ENCODE data around the gene EMILIN3. TPM values are rescaled to one million over a fixed set of nuclear protein-coding genes. Genes with fewer than 3 reads are reported as not detected.

EMILIN3 gene
- total and polyA plus RNA-seq, 2 experiments from 2014 or later: 2.8 to 9.5 TPM

DNA sequence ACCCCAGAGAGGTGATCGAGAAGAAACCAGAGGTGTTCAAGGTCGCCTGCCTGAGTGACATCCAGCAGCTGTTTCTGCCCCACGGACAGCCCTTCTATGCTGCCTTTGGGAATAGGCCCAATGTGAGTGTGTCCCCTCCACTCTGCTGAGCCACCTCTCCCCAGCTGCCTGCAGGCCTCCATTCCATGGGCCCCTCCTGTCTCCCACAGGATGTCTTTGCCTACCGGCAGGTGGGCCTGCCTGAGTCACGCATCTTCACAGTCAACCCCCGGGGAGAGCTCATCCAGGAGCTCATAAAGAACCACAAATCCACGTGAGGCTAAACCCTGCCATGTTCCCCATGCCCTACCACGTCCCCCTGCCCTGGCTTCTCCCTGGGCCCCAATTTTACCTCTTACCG, 8.4 kb downstream of the EMILIN3 start:
- Histone ChIP-seq H3K27me3 (no peaks in the 10 kb centered on the region), H3K27ac (no peak overlapping the region), H3K9me3 (ENCODE audit: low read depth) (no peaks in the 10 kb centered on the region), H3K79me2 (no peaks in the 10 kb centered on the region), H3K4me3 (no peak overlapping the region), H3K4me2 (no peak overlapping the region), H3K4me1 (ENCODE audit: insufficient read depth) (no peaks in the 10 kb centered on the region), H2AFZ (no peak overlapping the region), H4K20me1 (ENCODE audit: insufficient read depth, poor library complexity, severe bottlenecking) (no peaks in the 10 kb centered on the region), H3K9me2 (replicated peaks; ENCODE audit: insufficient read depth) (no peaks in the 10 kb centered on the region), H3K36me3 (replicated peaks; ENCODE audit: insufficient read depth, low read depth) (no peaks in the 10 kb centered on the region)
- WGBS (ENCODE audit: low lambda C conversion rate, missing lambda C conversion rate): 92% methylated on average over 9 of the region's 9 CpGs
- no peak for DNase-seq (ENCODE audit: low spot score)
- TF ChIP-seq, protein P1, sequence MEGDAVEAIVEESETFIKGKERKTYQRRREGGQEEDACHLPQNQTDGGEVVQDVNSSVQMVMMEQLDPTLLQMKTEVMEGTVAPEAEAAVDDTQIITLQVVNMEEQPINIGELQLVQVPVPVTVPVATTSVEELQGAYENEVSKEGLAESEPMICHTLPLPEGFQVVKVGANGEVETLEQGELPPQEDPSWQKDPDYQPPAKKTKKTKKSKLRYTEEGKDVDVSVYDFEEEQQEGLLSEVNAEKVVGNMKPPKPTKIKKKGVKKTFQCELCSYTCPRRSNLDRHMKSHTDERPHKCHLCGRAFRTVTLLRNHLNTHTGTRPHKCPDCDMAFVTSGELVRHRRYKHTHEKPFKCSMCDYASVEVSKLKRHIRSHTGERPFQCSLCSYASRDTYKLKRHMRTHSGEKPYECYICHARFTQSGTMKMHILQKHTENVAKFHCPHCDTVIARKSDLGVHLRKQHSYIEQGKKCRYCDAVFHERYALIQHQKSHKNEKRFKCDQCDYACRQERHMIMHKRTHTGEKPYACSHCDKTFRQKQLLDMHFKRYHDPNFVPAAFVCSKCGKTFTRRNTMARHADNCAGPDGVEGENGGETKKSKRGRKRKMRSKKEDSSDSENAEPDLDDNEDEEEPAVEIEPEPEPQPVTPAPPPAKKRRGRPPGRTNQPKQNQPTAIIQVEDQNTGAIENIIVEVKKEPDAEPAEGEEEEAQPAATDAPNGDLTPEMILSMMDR (IDR thresholded peaks at IDR 0.05; ENCODE audit: poor library complexity): no peak
- no peak for TF ChIP-seq EZH2 (IDR thresholded peaks at IDR 0.05; ENCODE audit: borderline replicate concordance)
- no peak for TF ChIP-seq EZH2phosphoT487 (IDR thresholded peaks at IDR 0.05; ENCODE audit: low read depth, severe bottlenecking, unreplicated experiment)

DNA sequence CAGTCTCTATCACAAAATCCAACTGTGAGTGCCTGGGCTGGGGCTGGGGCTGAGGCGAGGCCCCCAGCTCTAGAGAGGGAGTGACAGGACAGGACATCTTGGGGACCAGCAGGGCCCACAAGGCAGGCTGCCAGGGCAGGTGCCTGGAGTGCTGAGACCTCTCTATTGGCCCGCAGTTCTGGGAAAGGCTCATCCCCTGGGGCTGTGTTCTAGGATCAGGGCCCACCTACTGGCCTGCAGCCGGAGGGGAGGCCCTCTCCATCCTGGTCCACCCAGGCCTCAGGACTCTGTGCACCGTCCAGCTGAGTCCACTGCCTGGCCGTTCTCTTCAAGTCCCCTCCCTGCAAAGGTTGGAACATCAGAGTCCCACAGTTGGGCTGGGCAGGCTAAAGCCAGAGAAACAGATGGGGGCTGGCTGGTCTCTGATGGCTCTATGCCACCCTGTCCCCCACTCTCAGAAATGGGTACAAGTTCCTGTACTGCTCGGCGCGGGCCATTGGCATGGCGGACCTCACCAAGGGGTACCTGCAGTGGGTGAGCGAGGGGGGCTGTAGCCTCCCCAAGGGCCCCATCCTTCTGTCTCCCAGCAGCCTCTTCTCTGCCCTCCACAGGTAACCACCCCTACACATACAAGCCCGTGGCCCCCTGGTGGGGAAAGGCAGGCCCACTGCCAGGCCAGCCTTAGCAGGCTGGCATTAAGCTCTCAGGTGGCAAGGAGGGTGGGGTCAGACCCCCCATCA, 9.0 kb downstream of the EMILIN3 start:
- DNase-seq (ENCODE audit: low spot score): no peak
- Histone ChIP-seq H4K20me1 (ENCODE audit: insufficient read depth, poor library complexity, severe bottlenecking) (no peaks in the 10 kb centered on the region), H3K27me3 (no peaks in the 10 kb centered on the region), H3K4me2 (no peak overlapping the region), H3K36me3 (replicated peaks; ENCODE audit: insufficient read depth, low read depth) (no peaks in the 10 kb centered on the region), H3K4me1 (ENCODE audit: insufficient read depth) (no peaks in the 10 kb centered on the region), H3K79me2 (no peaks in the 10 kb centered on the region), H3K4me3 (no peak overlapping the region), H3K9me3 (ENCODE audit: low read depth) (no peaks in the 10 kb centered on the region), H2AFZ (no peak overlapping the region), H3K27ac (no peak overlapping the region), H3K9me2 (replicated peaks; ENCODE audit: insufficient read depth) (no peaks in the 10 kb centered on the region)
- TF ChIP-seq, protein P1 (IDR thresholded peaks at IDR 0.05; ENCODE audit: poor library complexity): no peak
- TF ChIP-seq EZH2phosphoT487 (IDR thresholded peaks at IDR 0.05; ENCODE audit: low read depth, severe bottlenecking, unreplicated experiment) (no peak), EZH2 (IDR thresholded peaks at IDR 0.05; ENCODE audit: borderline replicate concordance) (no peak)
- WGBS (ENCODE audit: low lambda C conversion rate, missing lambda C conversion rate): 96% methylated on average over 11 of the region's 11 CpGs

DNA sequence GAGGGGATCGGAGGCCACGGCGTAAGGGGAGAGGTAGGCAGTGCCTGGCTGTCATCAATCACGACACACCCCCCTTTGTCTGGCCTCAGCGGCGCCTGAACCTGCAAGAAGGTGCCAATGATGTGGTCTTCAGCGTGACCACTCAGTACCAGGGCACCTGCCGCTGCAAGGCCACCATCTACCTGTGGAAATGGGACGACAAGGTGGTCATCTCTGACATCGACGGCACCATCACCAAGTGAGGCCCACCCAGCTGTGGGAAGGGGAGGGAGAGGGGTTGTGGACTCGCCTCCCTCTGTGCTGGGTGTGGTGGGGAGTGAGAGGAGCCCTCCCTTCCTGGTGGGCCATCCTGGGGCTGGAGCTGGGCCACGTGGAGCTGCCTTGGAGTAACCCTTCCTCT, 9.7 kb downstream of the EMILIN3 start:
- no peak overlapping the region for H3K27ac ChIP-seq
- TF ChIP-seq EZH2 (IDR thresholded peaks at IDR 0.05; ENCODE audit: borderline replicate concordance) (no peak), EZH2phosphoT487 (IDR thresholded peaks at IDR 0.05; ENCODE audit: low read depth, severe bottlenecking, unreplicated experiment) (no peak)
- TF ChIP-seq, protein P1 (IDR thresholded peaks at IDR 0.05; ENCODE audit: poor library complexity): no peak
- H2AFZ ChIP-seq: no peak overlapping the region
- no peaks in the 10 kb centered on the region for H3K9me2 ChIP-seq (replicated peaks; ENCODE audit: insufficient read depth)
- WGBS (ENCODE audit: low lambda C conversion rate, missing lambda C conversion rate): 86% methylated on average over 12 of the region's 13 CpGs
- H3K9me3 ChIP-seq (ENCODE audit: low read depth): no peaks in the 10 kb centered on the region
- H3K36me3 ChIP-seq (replicated peaks; ENCODE audit: insufficient read depth, low read depth): no peaks in the 10 kb centered on the region
- no peak for DNase-seq (ENCODE audit: low spot score)
- H3K4me1 ChIP-seq (ENCODE audit: insufficient read depth): no peaks in the 10 kb centered on the region
- no peaks in the 10 kb centered on the region for H4K20me1 ChIP-seq (ENCODE audit: insufficient read depth, poor library complexity, severe bottlenecking)
- no peak overlapping the region for H3K4me2 ChIP-seq
- no peak overlapping the region for H3K4me3 ChIP-seq
- H3K79me2 ChIP-seq: no peaks in the 10 kb centered on the region
- H3K27me3 ChIP-seq: no peaks in the 10 kb centered on the region
